ENCODE data around the gene TNIK.

DNA sequence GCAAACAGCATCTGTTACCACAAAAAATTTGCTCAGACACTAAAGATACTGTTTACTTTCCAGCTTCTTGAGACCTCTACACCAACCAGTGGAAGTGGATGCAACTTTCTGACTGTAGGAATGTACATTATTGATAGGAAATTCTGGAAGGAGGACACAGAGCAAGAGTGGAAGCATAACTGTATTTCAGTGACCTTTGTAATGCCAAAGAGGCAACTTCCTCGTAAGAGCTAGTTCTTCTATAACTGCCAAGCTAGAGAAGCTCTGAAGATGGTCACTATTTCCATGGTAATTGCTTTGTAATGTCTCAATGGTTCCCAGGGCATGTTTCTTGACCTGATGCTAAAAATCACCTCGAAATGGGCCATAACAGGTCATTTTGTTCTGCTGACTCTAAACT is 337.3 kb downstream of the TNIK start:
- TF ChIP-seq, protein P1, sequence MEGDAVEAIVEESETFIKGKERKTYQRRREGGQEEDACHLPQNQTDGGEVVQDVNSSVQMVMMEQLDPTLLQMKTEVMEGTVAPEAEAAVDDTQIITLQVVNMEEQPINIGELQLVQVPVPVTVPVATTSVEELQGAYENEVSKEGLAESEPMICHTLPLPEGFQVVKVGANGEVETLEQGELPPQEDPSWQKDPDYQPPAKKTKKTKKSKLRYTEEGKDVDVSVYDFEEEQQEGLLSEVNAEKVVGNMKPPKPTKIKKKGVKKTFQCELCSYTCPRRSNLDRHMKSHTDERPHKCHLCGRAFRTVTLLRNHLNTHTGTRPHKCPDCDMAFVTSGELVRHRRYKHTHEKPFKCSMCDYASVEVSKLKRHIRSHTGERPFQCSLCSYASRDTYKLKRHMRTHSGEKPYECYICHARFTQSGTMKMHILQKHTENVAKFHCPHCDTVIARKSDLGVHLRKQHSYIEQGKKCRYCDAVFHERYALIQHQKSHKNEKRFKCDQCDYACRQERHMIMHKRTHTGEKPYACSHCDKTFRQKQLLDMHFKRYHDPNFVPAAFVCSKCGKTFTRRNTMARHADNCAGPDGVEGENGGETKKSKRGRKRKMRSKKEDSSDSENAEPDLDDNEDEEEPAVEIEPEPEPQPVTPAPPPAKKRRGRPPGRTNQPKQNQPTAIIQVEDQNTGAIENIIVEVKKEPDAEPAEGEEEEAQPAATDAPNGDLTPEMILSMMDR (IDR thresholded peaks at IDR 0.05) = no peak
- TF ChIP-seq ZFX (IDR thresholded peaks at IDR 0.05; ENCODE audit: borderline replicate concordance) = no peak
